ENCODE measurements around the gene ARL4D. TPM values are rescaled to one million over a fixed set of nuclear protein-coding genes. Genes with fewer than 3 reads are reported as not detected.
"Not testable (repeated sequence)": the region's sequence is repeated elsewhere in the genome, so short reads cannot be mapped to it uniquely, and the experiment has no call there.

ARL4D gene
- total RNA-seq, 2 experiments from 2014 or later = 2.2 to 3.4 TPM

DNA sequence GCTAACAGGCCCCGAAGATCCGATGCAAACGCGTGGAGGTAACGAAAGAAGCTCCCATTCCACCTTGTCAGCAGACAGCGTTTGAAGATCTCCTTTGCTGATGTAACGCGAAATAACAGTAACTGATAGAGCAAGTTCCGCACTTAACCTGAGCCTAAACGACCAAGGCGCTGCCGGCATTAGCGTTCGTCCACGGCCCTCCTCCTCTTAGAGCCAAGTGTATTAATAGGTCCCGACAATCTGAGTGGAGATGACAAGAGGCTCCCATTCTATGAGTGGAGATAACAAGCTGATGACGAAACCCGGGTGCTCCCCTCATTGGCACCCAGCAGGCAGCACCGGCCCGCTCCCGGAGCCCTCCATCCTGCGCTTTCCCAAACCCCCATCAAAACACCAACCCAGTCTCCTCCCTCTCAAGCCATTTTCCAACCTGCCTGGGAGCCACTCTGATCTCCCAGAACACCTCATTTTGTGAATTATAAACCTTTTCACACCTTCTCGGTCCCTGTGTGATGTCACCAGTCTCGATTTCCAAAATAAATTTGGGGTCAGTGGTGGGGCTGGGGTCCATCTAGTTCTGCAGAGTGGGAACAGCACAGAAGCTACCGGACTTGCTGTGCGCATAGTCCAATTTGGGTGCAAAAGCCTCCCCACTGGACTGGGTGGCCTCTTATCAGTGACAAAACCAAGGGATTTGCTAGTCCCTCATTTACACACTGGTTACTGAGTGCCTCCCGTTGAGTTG, 35.4 kb upstream of the ARL4D start:
- ChIA-PET POLR2A (interaction anchor here (0.9 to 8.3 kb wide), 5 partner anchors 7 to 47 kb away, joined by 3 to 199 read pairs (median 103); no protein-coding TSS in a partner anchor), CTCF (interaction anchor here (1.3 to 3.8 kb wide), 2 partner anchors 120 to 121 kb away, joined by 4 to 21 read pairs; partner anchors contain the start of gene DHX8)
- H3K4me1 Mint-ChIP-seq (ENCODE audit: low read depth) = peaks cover 53% of the 10 kb centered on the region
- no peak overlapping the region for H3K27ac Mint-ChIP-seq
- H3K36me3 Mint-ChIP-seq (ENCODE audit: low read depth) = peaks cover 4% of the 10 kb centered on the region
- no peak overlapping the region for H3K4me3 Mint-ChIP-seq
- ATAC-seq (no peak), DNase-seq (no peak)
- H3K27me3 Mint-ChIP-seq = peaks cover 4% of the 10 kb centered on the region
- TF ChIP-seq, protein P1, sequence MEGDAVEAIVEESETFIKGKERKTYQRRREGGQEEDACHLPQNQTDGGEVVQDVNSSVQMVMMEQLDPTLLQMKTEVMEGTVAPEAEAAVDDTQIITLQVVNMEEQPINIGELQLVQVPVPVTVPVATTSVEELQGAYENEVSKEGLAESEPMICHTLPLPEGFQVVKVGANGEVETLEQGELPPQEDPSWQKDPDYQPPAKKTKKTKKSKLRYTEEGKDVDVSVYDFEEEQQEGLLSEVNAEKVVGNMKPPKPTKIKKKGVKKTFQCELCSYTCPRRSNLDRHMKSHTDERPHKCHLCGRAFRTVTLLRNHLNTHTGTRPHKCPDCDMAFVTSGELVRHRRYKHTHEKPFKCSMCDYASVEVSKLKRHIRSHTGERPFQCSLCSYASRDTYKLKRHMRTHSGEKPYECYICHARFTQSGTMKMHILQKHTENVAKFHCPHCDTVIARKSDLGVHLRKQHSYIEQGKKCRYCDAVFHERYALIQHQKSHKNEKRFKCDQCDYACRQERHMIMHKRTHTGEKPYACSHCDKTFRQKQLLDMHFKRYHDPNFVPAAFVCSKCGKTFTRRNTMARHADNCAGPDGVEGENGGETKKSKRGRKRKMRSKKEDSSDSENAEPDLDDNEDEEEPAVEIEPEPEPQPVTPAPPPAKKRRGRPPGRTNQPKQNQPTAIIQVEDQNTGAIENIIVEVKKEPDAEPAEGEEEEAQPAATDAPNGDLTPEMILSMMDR (IDR thresholded peaks at IDR 0.05) = no peak
- intact Hi-C loops (cut with micrococcal nuclease) = no loop called here
- no peaks in the 10 kb centered on the region for H3K9me3 Mint-ChIP-seq

DNA sequence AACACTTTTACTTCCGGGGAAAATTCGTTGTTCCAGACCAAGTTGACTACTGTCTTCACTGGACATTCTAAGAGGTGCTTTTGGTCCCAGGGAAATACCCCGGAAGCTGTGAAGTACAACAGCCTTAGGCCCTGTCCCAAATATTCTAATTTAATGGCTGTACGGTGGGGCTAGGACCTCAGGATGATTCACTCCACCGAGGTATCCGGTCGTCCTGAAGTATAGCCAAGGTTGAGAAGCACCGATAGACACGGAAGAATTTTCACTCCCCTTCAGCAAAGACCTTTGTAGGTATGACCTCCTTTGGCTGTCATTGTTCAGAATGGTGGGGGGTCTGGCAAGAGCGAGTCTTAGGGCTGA, 34.9 kb upstream of the ARL4D start:
- intact Hi-C loops (cut with micrococcal nuclease) = no loop called here
- Mint-ChIP-seq H3K36me3 (ENCODE audit: low read depth) (peaks cover 4% of the 10 kb centered on the region), H3K4me1 (ENCODE audit: low read depth) (peaks cover 47% of the 10 kb centered on the region), H3K4me3 (no peak overlapping the region), H3K27me3 (peaks cover 4% of the 10 kb centered on the region), H3K27ac (no peak overlapping the region), H3K9me3 (no peaks in the 10 kb centered on the region)
- CTCF ChIA-PET = interaction anchor here (1.3 kb wide), 1 partner anchor 120 kb away, joined by 4 read pairs; the partner anchor contains the start of gene DHX8
- TF ChIP-seq, protein P1 (IDR thresholded peaks at IDR 0.05) = no peak
- ATAC-seq = no peak
- POLR2A ChIA-PET = interaction anchor here (0.9 to 7.5 kb wide), 3 partner anchors 27 to 48 kb away, joined by 3 to 199 read pairs (median 103); no protein-coding TSS in a partner anchor
- DNase-seq = no peak

DNA sequence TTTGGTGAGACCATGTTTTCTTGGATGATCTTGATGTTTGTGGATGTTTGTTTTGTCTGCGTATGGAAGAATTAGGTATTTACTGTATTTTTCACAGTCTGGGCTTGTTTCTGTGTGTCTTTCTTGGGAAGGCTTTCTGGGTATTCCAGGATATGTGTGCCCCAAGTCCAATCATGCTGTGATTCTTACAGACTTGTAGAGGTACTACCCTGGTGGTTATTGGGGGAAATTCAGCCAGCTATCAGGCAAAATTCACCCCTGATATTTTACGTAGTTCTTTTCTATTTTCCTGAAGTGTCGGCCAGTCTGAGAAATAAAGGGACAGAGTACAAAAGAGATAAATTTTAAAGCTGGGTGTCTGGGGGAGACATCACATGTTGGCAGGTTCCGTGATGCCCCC, 33.4 kb upstream of the ARL4D start:
- DNase-seq = no peak
- TF ChIP-seq, protein P1 (IDR thresholded peaks at IDR 0.05) = peak; percentile 54
- Mint-ChIP-seq H3K36me3 (ENCODE audit: low read depth) (peaks cover 4% of the 10 kb centered on the region), H3K4me1 (ENCODE audit: low read depth) (peaks cover 49% of the 10 kb centered on the region), H3K9me3 (no peaks in the 10 kb centered on the region), H3K27me3 (peaks cover 4% of the 10 kb centered on the region), H3K27ac (no peak overlapping the region), H3K4me3 (no peak overlapping the region)
- intact Hi-C loops (cut with micrococcal nuclease) = no loop called here
- no peak for ATAC-seq
- ChIA-PET CTCF (interaction anchor here (4.2 kb wide), 1 partner anchor 118 kb away, joined by 34 read pairs; the partner anchor contains the start of gene DHX8), POLR2A (interaction anchor here (2.0 to 7.5 kb wide), 3 partner anchors 23 to 119 kb away, joined by 7 to 199 read pairs (median 138); partner anchors contain the start of gene DHX8)

DNA sequence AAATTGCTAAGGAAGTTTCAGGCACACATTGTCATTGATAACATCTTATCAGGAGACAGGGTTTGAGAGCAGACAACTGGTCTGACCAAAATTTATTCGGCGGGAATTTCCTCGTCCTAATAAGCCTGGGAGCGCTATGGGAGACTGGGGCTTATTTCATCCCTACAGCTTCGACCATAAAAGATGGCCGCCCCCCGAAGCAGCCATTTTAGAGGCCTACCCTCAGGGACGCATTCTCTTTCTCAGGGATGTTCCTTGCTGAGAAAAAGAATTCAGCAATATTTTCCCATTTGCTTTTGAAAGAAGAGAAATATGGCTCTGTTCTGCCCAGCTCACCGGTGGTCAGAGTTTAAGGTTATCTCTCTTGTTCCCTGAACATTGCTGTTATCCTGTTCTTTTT, 32.9 kb upstream of the ARL4D start:
- H3K36me3 Mint-ChIP-seq (ENCODE audit: low read depth); ATAC-seq; DNase-seq; H3K9me3 Mint-ChIP-seq; H3K27me3 Mint-ChIP-seq; intact Hi-C loops (cut with micrococcal nuclease); H3K27ac Mint-ChIP-seq; H3K4me3 Mint-ChIP-seq: not testable (repeated sequence)
- peaks cover 48% of the 10 kb centered on the region for H3K4me1 Mint-ChIP-seq (ENCODE audit: low read depth)
- ChIA-PET POLR2A (interaction anchor here (0.6 to 5.8 kb wide), 3 partner anchors 21 to 118 kb away, joined by 3 to 138 read pairs (median 7); partner anchors contain the start of gene DHX8), CTCF (interaction anchor here (1.4 to 4.2 kb wide), 2 partner anchors 22 to 117 kb away, joined by 3 to 34 read pairs; partner anchors contain the start of gene DHX8)

DNA sequence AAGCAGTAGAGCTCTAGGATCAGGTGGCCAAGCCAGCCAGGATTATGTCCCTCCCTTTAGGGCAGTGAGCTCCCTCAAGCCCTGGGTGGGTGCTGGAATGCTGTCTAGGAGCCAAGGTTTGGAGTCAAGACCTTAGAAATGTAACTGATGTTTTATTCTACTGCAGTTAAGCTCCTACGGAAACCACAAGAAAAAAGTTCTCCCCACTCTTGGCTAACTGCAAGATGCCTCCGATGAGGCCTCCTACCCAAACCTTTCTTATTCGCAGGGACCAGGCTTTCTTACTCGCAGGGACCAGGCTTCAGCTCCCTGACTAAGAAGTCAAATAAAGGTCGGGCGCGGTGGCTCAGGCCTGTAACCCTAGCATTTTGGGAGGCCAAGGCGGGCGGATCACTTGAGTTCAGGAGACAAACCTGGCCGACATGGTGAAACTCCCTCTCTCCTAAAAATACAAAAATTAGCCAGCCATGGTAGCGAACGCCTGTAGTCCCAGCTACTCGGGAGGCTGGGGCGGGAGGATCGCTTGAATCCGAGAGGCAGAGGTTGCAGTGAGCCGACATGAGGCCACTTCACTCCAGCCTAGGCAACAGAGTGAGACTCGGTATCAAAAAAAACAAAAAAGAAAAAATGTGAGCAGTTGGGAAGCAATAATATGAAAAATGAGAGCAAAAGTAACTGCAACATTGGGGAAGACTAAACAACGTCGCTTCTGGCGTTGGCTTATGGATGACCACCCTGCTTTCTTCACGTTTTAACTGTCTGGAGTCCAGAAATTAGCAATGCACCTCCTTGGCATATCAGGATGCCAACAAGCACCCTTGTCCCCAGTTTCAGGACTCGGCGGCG, 31.7 kb upstream of the ARL4D start:
- H3K27me3 Mint-ChIP-seq = no peaks in the 10 kb centered on the region
- TF ChIP-seq, protein P1 (IDR thresholded peaks at IDR 0.05) = no peak
- peak overlapping the region; percentile 100 for H3K27ac Mint-ChIP-seq
- CTCF ChIA-PET = interaction anchor here (1.0 to 4.2 kb wide), 6 partner anchors 21 to 116 kb away, joined by 3 to 34 read pairs (median 4); partner anchors contain the start of genes ARL4D and DHX8
- intact Hi-C loops (cut with micrococcal nuclease) = no loop called here
- H3K9me3 Mint-ChIP-seq = no peaks in the 10 kb centered on the region
- peak overlapping the region; percentile 97 for H3K4me3 Mint-ChIP-seq
- POLR2A ChIA-PET = interaction anchor here (0.6 to 8.1 kb wide), 35 partner anchors 8 to 1173 kb away, joined by 3 to 155 read pairs (median 5); partner anchors contain the start of genes ARL4D, DHX8, G6PC3 and GHDC
- DNase-seq = peak; percentile 49
- no peaks in the 10 kb centered on the region for H3K36me3 Mint-ChIP-seq (ENCODE audit: low read depth)
- no peak for ATAC-seq
- H3K4me1 Mint-ChIP-seq (ENCODE audit: low read depth) = peaks cover 49% of the 10 kb centered on the region

All from activated CD8-positive, alpha-beta T cell treated with anti-CD3 and anti-CD28 coated beads for 36 hours (primary cell).